Panc1 (cell line): ENCODE measurements around the gene SMARCB1. TPM values are rescaled to one million over a fixed set of nuclear protein-coding genes. Genes with fewer than 3 reads are reported as not detected.

Experiments
- ATAC-seq: fragments of 200-7000 bp; cut with Tn5 transposase; 2 replicates; pipeline ENCODE4 v1.9.1; 2020; ENCODE audit warnings: mild to moderate bottlenecking, moderate library complexity
- BruUV-seq: library from RNA; stranded (reverse); fragments of 400-500 nt; replicated peaks from 2 replicates; lab custom pipeline; 2021; lab: Mats Ljungman, UMichigan
- CTCF ChIA-PET: fragments of 300-600 bp; sonication (Branson Sonifier 250); formaldehyde crosslinking; loops from one replicate; lab custom pipeline; 2022; ENCODE audit warnings: antibody characterized with exemption; lab: Charles Lee
- POLR2A ChIA-PET: fragments of 300-600 bp; sonication (Branson Sonifier 250); formaldehyde crosslinking; loops from one replicate; lab custom pipeline; 2022; ENCODE audit warnings: antibody characterized with exemption; lab: Charles Lee
- DNase-seq: peaks from one replicate; pipeline ENCODE4 v3.0.0-alpha.2; 2010; ENCODE audit warnings: low read depth, low spot score
- H3K27ac ChIP-seq: 2 replicates; pipeline ENCODE4 v1.5.1; 2011; ENCODE audit warnings: mild to moderate bottlenecking, low read length, inconsistent platforms
- H3K27me3 ChIP-seq: fragments of 200-500 bp; sonication (Bioruptor generic); 2 replicates; pipeline ENCODE4 v1.6.0; 2014; ENCODE audit warnings: low read length, inconsistent platforms; ENCODE audit not compliant: control insufficient read depth, insufficient read depth
- H3K36me3 ChIP-seq: fragments of 200-500 bp; sonication (Bioruptor generic); 2 replicates; pipeline ENCODE4 v1.5.1; 2014; ENCODE audit warnings: inconsistent platforms, mild to moderate bottlenecking, low read length, moderate library complexity; ENCODE audit not compliant: control insufficient read depth, insufficient read depth
- H3K4me1 ChIP-seq: 2 replicates; pipeline ENCODE4 v1.5.1; 2011; ENCODE audit warnings: inconsistent platforms, mild to moderate bottlenecking, low read length, moderate library complexity; ENCODE audit not compliant: control insufficient read depth, insufficient read depth
- H3K4me3 ChIP-seq, 2 experiments: 2 replicates each; pipeline ENCODE4 v1.5.1; 2011 to 2012; ENCODE audit warnings: low read depth in 2 of 2, low read length in 2 of 2, mild to moderate bottlenecking in 2 of 2, inconsistent platforms in 1 of 2, moderate library complexity in 1 of 2
- H3K9me3 ChIP-seq: fragments of 200-500 bp; sonication (Bioruptor generic); 2 replicates; pipeline ENCODE4 v1.5.1; 2014; ENCODE audit warnings: low read depth, mild to moderate bottlenecking, inconsistent platforms, low read length, moderate library complexity; ENCODE audit not compliant: control insufficient read depth, insufficient read depth
- POLR2AphosphoS5 ChIP-seq: IDR thresholded peaks from 2 replicates; pipeline ENCODE4 v1.6.1; 2012; ENCODE audit warnings: mild to moderate bottlenecking, low read depth, low read length, moderate library complexity
- REST ChIP-seq, 2 experiments: IDR thresholded peaks; 2 replicates each; pipeline ENCODE4 v1.6.1; 2011 to 2012; ENCODE audit warnings: low read depth in 2 of 2, control low read depth in 1 of 2, low read length in 1 of 2, mild to moderate bottlenecking in 1 of 2, moderate library complexity in 1 of 2; ENCODE audit not compliant: insufficient read depth in 1 of 2
- SIN3A ChIP-seq: IDR thresholded peaks from 2 replicates; pipeline ENCODE4 v1.6.1; 2012; ENCODE audit warnings: low read depth, mild to moderate bottlenecking, low read length, moderate library complexity, borderline replicate concordance; ENCODE audit not compliant: insufficient read depth
- TCF7L2 ChIP-seq: IDR thresholded peaks from 2 replicates; pipeline ENCODE4 v1.6.1; 2011; ENCODE audit warnings: mild to moderate bottlenecking, low read depth, low read length, inconsistent platforms
- in situ Hi-C: cut with HindIII; loops from 2 replicates; pipeline ENCODE4 v1.10.0; 2016; ENCODE audit warnings: low sequenced_read_pairs, low pct_unique_long_range_greater_than_20kb
- intact Hi-C: fragments of 100-400 bp; cut with micrococcal nuclease; formaldehyde crosslinking; loops from one replicate; pipeline ENCODE4 v1.10.0; 2022; ENCODE audit not compliant: unreplicated experiment
- total RNA-seq: library from RNA; stranded (reverse); gene quantifications from one replicate; pipeline ENCODE4 v1.2.1, GENCODE V29; 2021; ENCODE audit not compliant: unreplicated experiment
- TF ChIP-seq, protein P1 (sequence below): fragments of 450-650 bp; IDR thresholded peaks from 2 replicates; pipeline ENCODE4 v1.5.1; 2017; ENCODE audit warnings: mild to moderate bottlenecking

SMARCB1 gene
- total RNA-seq, 1 experiment from 2014 or later: 70.2 TPM

- no peaks in the 10 kb centered on the region for H3K36me3 ChIP-seq
- DNase-seq: no peak
- in situ Hi-C loops (no loop called here), intact Hi-C loops (no loop called here)
- H3K4me3 ChIP-seq: no peak overlapping the region
- no TSS peak for BruUV-seq
- ChIA-PET POLR2A (interaction anchor here (0.8 kb wide), 1 partner anchor 44 kb away, joined by 3 read pairs; no protein-coding TSS in a partner anchor), CTCF (interaction anchor here (0.5 to 1.4 kb wide), 6 partner anchors 8 to 264 kb away, joined by 3 to 7 read pairs (median 4); partner anchors contain the start of gene SLC2A11)
- ATAC-seq: no peak
- H3K9me3 ChIP-seq: no peaks in the 10 kb centered on the region
- H3K27me3 ChIP-seq: no peaks in the 10 kb centered on the region
- H3K27ac ChIP-seq: no peak overlapping the region
- no peaks in the 10 kb centered on the region; the same call in none of the 2 replicates for H3K4me1 ChIP-seq
- TF ChIP-seq REST (IDR thresholded peaks at IDR 0.05; ENCODE audit: insufficient read depth in 1 of 2, low read depth in 2 of 2, low read length in 1 of 2) (no peak), POLR2AphosphoS5 (no peak), SIN3A (no peak), TCF7L2 (no peak)
- TF ChIP-seq, protein P1, sequence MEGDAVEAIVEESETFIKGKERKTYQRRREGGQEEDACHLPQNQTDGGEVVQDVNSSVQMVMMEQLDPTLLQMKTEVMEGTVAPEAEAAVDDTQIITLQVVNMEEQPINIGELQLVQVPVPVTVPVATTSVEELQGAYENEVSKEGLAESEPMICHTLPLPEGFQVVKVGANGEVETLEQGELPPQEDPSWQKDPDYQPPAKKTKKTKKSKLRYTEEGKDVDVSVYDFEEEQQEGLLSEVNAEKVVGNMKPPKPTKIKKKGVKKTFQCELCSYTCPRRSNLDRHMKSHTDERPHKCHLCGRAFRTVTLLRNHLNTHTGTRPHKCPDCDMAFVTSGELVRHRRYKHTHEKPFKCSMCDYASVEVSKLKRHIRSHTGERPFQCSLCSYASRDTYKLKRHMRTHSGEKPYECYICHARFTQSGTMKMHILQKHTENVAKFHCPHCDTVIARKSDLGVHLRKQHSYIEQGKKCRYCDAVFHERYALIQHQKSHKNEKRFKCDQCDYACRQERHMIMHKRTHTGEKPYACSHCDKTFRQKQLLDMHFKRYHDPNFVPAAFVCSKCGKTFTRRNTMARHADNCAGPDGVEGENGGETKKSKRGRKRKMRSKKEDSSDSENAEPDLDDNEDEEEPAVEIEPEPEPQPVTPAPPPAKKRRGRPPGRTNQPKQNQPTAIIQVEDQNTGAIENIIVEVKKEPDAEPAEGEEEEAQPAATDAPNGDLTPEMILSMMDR: no peak
Observed at GRCh38 chr22:23850136-23850611, 63.4 kb downstream of the SMARCB1 start.

DNA sequence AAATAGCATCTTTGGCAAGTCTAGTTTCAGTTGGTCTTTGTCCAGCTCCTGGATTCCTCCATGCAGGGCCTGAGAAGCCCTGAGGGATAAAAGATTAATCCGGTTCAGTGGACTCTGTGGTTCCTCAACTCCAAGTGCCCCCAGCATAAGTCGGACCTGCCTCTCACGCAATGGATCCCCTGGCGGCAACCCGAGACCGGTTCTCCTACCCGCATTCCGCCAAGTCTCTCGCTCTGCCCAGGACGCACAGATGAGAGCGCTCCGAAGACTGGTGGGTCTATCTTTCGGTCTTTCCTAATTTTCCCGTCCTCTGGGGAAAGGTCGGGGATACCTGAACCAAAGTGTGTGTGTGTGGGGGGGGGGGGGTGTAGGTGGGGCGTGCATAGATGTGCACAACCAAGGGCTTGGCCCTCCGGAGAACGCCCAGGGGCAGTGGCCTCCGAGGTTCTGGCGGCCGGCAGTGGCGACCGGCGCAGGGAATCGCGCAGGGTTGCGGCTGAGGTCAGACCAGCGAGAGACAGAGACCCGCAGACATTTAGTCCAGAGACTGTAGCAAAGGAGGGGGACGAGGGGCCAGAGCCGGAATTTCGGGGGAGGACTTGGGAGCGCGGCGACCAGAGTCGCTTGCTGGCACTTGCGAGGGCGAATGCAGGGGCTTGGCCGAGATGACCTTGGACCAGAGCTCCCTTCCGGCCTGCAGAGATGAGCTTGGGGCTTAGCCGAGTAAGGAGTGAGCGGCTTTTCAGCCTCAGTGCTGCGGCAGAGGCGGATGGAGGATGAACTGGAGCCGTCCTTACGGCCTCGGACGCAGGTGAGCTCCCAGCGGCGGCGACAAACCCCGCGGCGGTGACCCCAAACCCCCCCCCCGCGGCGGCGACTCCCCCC is 70.2 kb downstream of the SMARCB1 start:
- Histone ChIP-seq H3K36me3 (no peaks in the 10 kb centered on the region), H3K9me3 (no peaks in the 10 kb centered on the region), H3K27ac (peak overlapping the region; percentile 83), H3K27me3 (no peaks in the 10 kb centered on the region), H3K4me3 (peak overlapping the region; percentile 74 to 94), H3K4me1 (peaks cover 7% of the 10 kb centered on the region)
- intact Hi-C loops (no loop called here), in situ Hi-C loops (no loop called here)
- ChIA-PET CTCF (interaction anchor here (0.5 to 1.3 kb wide), 6 partner anchors 7 to 96 kb away, joined by 3 to 16 read pairs (median 6); no protein-coding TSS in a partner anchor), POLR2A (interaction anchor here (0.6 kb wide), 1 partner anchor 22 kb away, joined by 3 read pairs; no protein-coding TSS in a partner anchor)
- DNase-seq (no peak), ATAC-seq (peak; percentile 83)
- BruUV-seq: no TSS peak
- TF ChIP-seq TCF7L2: no peak
- no peak; the same call in 1 of the 2 replicates for TF ChIP-seq SIN3A
